Mucosa of rectum (tissue), 2 donors: ENCODE data around the gene COL15A1.

Experiments used
- H3K27ac ChIP-seq, 2 donors: one replicate each; pipeline ENCODE4 v1.7.0; 2013; ENCODE audit warnings: inconsistent platforms in 2 of 2, low read depth in 2 of 2, low read length in 2 of 2
- H3K27me3 ChIP-seq, 2 donors: one replicate each; pipeline ENCODE4 v1.7.0; 2013; ENCODE audit warnings: low read length in 2 of 2; ENCODE audit not compliant: control insufficient read depth in 2 of 2, insufficient read depth in 2 of 2
- H3K36me3 ChIP-seq, 2 donors: one replicate each; pipeline ENCODE4 v1.7.0; 2013; ENCODE audit warnings: low read length in 2 of 2; ENCODE audit not compliant: control insufficient read depth in 2 of 2, insufficient read depth in 2 of 2
- H3K4me1 ChIP-seq, 2 donors: one replicate each; pipeline ENCODE4 v1.7.0; 2013; ENCODE audit warnings: low read length in 2 of 2, mild to moderate bottlenecking in 1 of 2; ENCODE audit not compliant: control insufficient read depth in 2 of 2, insufficient read depth in 2 of 2
- H3K4me3 ChIP-seq, 2 donors: one replicate each; pipeline ENCODE4 v1.7.0; 2013; ENCODE audit warnings: low read length in 2 of 2
- H3K9ac ChIP-seq, 2 donors: one replicate each; pipeline ENCODE4 v1.7.0; 2013; ENCODE audit warnings: low read length in 2 of 2, low read depth in 1 of 2, mild to moderate bottlenecking in 1 of 2
- H3K9me3 ChIP-seq, 2 donors: one replicate each; pipeline ENCODE4 v1.7.0; 2013; ENCODE audit warnings: low read length in 2 of 2; ENCODE audit not compliant: control insufficient read depth in 2 of 2
- donor health status: healthy.
- donor health status: Normal muscosa, but diverticular disease.

The COL15A1 gene

GRCh38 chr9:98925956-98926355, 17.8 kb upstream of the COL15A1 start:
- no peak overlapping the region for H3K9ac ChIP-seq
- H3K9me3 ChIP-seq, result no peaks in the 10 kb centered on the region
- no peak overlapping the region for H3K4me3 ChIP-seq
- H3K27ac ChIP-seq, result no peak overlapping the region
- no peaks in the 10 kb centered on the region for H3K36me3 ChIP-seq
- no peaks in the 10 kb centered on the region for H3K4me1 ChIP-seq
- no peaks in the 10 kb centered on the region for H3K27me3 ChIP-seq

GRCh38 chr9:98927724-98928123, 16.0 kb upstream of the COL15A1 start:
- Histone ChIP-seq H3K36me3 (no peaks in the 10 kb centered on the region), H3K27ac (no peak overlapping the region), H3K27me3 (no peaks in the 10 kb centered on the region), H3K9ac (no peak overlapping the region), H3K9me3 (no peaks in the 10 kb centered on the region), H3K4me1 (no peaks in the 10 kb centered on the region), H3K4me3 (no peak overlapping the region)

- H3K27me3 ChIP-seq, result no peaks in the 10 kb centered on the region
- H3K27ac ChIP-seq, result no peak overlapping the region
- no peaks in the 10 kb centered on the region for H3K4me1 ChIP-seq
- H3K9ac ChIP-seq, result no peak overlapping the region
- H3K36me3 ChIP-seq, result no peaks in the 10 kb centered on the region
- no peaks in the 10 kb centered on the region for H3K9me3 ChIP-seq
- no peak overlapping the region for H3K4me3 ChIP-seq
Measured at GRCh38 chr9:98929071-98929470, 14.6 kb upstream of the COL15A1 start.

- Histone ChIP-seq H3K9me3 (no peaks in the 10 kb centered on the region), H3K4me3 (no peak overlapping the region), H3K27ac (no peak overlapping the region), H3K27me3 (no peaks in the 10 kb centered on the region), H3K4me1 (no peaks in the 10 kb centered on the region), H3K36me3 (no peaks in the 10 kb centered on the region), H3K9ac (no peak overlapping the region)
Measured at GRCh38 chr9:98929895-98930341, 13.8 kb upstream of the COL15A1 start.

- Histone ChIP-seq H3K36me3 (no peaks in the 10 kb centered on the region), H3K9ac (no peak overlapping the region), H3K4me1 (no peaks in the 10 kb centered on the region), H3K27ac (no peak overlapping the region), H3K4me3 (no peak overlapping the region), H3K27me3 (no peaks in the 10 kb centered on the region), H3K9me3 (no peaks in the 10 kb centered on the region)
Measured at GRCh38 chr9:98930792-98931191, 12.9 kb upstream of the COL15A1 start.

GRCh38 chr9:98931600-98932389, 11.9 kb upstream of the COL15A1 start:
- H3K9ac ChIP-seq, result no peak overlapping the region
- no peaks in the 10 kb centered on the region for H3K36me3 ChIP-seq
- H3K9me3 ChIP-seq, result no peaks in the 10 kb centered on the region
- H3K4me3 ChIP-seq, result no peak overlapping the region
- no peak overlapping the region for H3K27ac ChIP-seq
- peaks cover 0 to 4% of the 10 kb centered on the region in 2 donors for H3K27me3 ChIP-seq
- no peaks in the 10 kb centered on the region for H3K4me1 ChIP-seq

GRCh38 chr9:98933185-98933584, 10.5 kb upstream of the COL15A1 start:
- no peaks in the 10 kb centered on the region for H3K36me3 ChIP-seq
- no peak overlapping the region for H3K4me3 ChIP-seq
- H3K4me1 ChIP-seq, result no peaks in the 10 kb centered on the region
- no peak overlapping the region for H3K9ac ChIP-seq
- peaks cover 0 to 4% of the 10 kb centered on the region in 2 donors for H3K27me3 ChIP-seq
- no peak overlapping the region for H3K27ac ChIP-seq
- no peaks in the 10 kb centered on the region for H3K9me3 ChIP-seq

GRCh38 chr9:98933890-98934289, 9.8 kb upstream of the COL15A1 start:
- H3K9ac ChIP-seq, result no peak overlapping the region
- H3K27ac ChIP-seq, result no peak overlapping the region
- no peaks in the 10 kb centered on the region for H3K36me3 ChIP-seq
- H3K4me3 ChIP-seq, result no peak overlapping the region
- no peaks in the 10 kb centered on the region for H3K9me3 ChIP-seq
- H3K27me3 ChIP-seq, result peaks cover 0 to 4% of the 10 kb centered on the region in 2 donors
- no peaks in the 10 kb centered on the region for H3K4me1 ChIP-seq

GRCh38 chr9:98935071-98935505, 8.6 kb upstream of the COL15A1 start:
- Histone ChIP-seq H3K36me3 (no peaks in the 10 kb centered on the region), H3K27ac (no peak overlapping the region), H3K9ac (no peak overlapping the region), H3K4me1 (no peaks in the 10 kb centered on the region), H3K9me3 (no peaks in the 10 kb centered on the region), H3K27me3 (peaks cover 0 to 4% of the 10 kb centered on the region in 2 donors), H3K4me3 (no peak overlapping the region)

- H3K27ac ChIP-seq, result no peak overlapping the region
- no peaks in the 10 kb centered on the region for H3K4me1 ChIP-seq
- H3K27me3 ChIP-seq, result peaks cover 12 to 25% of the 10 kb centered on the region in 2 donors
- no peaks in the 10 kb centered on the region for H3K36me3 ChIP-seq
- no peak overlapping the region for H3K4me3 ChIP-seq
- H3K9ac ChIP-seq, result no peak overlapping the region
- no peaks in the 10 kb centered on the region for H3K9me3 ChIP-seq
Measured at GRCh38 chr9:98940276-98940675, 3.4 kb upstream of the COL15A1 start.
